CD4-positive, alpha-beta T cell treated with Interferon gamma for 1 hour (primary cell): Measurements from ENCODE around the gene TMEM145.
A peak's percentile ranks its signal among the peaks of the same experiment; 100 is the strongest.
"Not testable (repeated sequence)": the region's sequence is repeated elsewhere in the genome, so short reads cannot be mapped to it uniquely, and the experiment has no call there.

Experiments
- DNase-seq: peaks from one replicate; pipeline ENCODE4 v3.0.0-alpha.2; 2020

Gene TMEM145

GRCh38 chr19:42313096-42313839 is at the start of gene TMEM145:
Gene TMEM145 (plus strand): TSS chr19:42313309. CDS start chr19:42313377, 68 bp downstream.
- DNase-seq: peak; percentile 21

DNA sequence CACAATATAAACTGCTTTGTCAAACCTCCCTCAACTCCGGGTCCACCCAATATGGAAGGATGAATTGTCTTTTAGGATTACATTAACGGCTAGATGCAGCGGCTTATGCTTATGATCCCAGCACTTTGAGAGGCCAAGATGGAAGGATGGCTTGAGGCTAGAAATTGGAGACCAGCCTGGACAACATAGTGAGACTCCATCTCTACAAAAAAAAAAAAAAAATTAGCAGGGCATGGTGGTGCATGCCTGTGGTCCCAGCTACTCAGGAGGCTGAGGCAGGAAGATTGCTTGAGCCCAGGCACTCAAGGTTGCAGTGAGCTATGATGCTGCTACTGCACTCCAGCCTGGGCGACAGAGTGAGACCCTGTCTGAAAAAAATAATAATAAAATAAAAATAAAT is 47.0 kb upstream of the TMEM145 start:
- DNase-seq: not testable (repeated sequence)

- DNase-seq: not testable (repeated sequence)
These were observed 46.0 kb upstream of the TMEM145 start for GRCh38 chr19:42266928-42267603.

DNA sequence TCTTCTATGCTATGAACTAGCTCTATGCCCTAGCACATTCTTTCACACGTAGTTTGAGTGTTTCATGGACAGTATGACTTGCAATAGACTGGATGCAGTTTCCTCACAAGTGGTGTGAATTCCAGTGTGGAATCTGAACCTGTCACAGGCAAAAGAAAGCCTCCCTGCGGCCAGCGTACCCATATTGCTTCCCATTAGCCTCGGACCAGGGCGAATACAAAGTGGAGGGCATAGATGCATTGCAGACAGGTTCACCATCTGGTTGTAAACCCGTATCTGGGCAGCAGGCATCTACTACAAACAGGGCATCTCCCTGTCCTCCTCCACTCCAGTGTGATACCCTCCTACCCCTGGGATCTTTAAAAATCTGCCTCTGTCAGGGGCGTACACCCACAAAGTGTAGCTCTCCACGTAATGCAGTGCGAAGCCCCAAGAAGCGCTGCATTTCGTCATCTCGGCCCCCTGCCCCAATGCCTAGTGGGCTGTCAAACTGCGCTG is 45.4 kb upstream of the TMEM145 start:
- DNase-seq: no peak

DNA sequence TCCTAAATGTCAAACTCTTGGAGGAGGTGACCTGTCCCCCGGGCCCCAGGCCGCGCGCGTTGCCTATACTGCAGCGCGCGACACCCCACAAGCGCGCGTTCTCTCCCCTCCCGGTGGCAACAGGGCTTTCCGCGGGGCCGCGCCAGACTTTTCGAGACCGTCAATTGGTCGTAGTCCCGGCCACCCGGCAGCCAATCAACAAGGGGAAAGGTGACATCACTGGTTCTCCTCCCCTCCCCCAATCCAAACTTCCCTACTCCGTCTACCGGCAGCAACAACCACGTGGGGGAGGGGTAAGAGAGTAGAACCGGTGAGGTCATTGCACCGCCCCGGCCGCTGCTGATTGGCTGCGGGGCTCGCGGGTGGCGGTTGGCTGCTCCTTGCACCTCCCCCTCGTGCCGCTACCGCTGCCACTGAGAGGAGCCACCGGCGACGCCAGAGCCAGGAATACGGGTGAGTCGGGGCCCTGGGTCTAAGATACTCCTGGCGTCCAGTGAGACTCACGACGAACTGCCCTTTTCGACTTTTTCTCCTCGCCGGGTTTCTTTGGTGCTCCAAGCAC is 44.9 kb upstream of the TMEM145 start:
- peak; percentile 100 for DNase-seq

GRCh38 chr19:42268704-42269477 is 44.2 kb upstream of the TMEM145 start, which contains the start of gene CIC:
Gene CIC (plus strand): TSS chr19:42269252. CDS start chr19:42271784, 2,532 bp downstream.
- DNase-seq: peak; percentile 100

DNA sequence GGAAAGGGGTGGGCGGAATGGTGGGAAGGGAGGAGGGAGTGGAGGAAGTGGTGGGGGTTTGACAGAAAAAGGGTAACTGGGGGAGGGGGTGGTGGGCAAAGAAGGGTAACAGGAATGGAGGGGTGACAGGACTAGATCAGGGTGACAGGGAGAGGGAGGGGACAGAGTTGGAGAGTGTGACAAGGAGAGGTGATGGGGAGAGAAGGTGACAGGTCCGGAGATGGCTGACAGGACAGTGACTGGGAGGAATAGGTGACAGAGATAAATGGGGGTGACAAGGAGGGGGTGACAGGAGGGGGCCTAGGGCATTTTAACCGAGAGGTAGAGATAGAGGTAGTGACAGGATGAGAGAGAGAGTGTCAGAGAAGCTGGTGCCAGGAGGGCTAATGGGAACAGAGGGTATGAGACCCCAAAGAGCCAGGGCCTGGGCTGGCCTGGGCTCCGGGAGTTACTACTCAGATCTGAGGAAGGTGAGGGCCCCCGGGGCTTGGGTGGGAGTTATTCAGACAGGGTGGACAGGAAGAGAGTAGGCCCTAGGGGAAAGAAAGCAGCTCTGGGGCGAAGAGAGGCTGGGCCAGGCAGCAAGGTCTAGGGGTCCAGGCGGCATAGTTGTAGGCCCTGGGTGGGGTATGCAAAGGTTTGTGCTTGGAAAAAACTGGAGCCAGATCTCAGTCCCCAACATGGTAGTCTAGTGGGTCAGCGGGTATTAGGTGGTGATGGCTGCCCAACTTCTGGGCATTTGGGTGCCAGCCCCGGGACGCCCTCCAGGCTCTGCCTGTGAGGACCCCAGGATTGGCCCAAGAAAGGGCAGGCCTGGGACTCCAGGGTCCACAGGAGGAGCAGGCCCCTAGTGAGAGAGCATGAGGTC is 43.4 kb upstream of the TMEM145 start:
- DNase-seq: no peak

DNA sequence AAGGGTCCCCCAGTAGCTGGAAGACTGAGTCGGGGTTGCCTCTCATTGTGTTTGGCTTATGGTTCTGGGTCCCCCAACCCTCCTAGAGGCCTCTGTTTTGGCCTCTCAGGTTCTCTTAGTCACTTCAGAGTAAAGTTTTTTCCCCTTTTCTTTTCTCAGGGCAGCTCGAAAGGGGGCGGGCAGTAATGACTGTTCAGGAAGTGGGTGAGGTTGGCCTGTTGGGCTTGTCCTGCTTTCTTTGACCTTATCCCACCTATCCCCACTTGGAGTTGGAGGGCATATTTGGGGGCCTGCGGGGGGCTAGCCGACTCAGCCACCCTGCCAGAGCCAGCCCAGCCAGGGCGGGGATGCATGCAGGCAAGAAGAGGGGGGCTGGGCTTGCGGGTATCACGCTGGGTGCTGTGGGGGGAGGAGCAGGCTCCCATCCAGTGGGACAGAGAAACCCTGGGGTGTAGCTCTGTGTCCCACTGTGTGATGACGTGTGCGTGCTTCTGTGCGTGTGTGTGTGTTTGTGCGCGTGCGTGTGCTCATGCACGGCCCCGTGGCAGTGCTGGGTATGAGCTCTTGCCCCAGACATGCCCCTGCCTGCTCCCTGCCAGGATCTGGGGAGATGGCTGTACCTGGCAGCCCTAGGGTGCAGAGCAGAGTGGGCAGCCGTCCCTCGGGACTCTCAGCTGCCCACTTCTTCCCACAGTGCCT is 42.6 kb upstream of the TMEM145 start:
- peak; percentile 86 for DNase-seq

- DNase-seq: no peak
These were observed 42.1 kb upstream of the TMEM145 start for GRCh38 chr19:42271045-42271419.

GRCh38 chr19:42271861-42272534 is 41.1 kb upstream of the TMEM145 start:
- no peak for DNase-seq

DNA sequence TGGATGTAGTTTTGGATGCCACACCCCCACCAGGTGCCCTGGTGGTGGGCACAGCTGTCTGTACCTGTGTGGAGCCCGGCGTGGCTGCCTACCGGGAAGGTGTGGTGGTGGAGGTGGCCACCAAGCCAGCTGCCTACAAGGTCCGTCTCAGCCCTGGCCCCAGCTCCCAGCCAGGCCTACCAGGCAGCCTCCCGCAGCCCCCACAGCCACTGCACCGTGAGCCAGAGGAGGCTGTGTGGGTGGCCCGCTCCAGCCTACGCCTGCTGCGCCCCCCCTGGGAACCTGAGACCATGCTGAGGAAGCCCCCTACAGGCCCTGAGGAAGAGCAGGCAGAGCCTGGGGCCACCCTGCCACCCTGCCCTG is 40.6 kb upstream of the TMEM145 start:
- no peak for DNase-seq

GRCh38 chr19:42272989-42273406 is 40.1 kb upstream of the TMEM145 start:
- no peak for DNase-seq

DNA sequence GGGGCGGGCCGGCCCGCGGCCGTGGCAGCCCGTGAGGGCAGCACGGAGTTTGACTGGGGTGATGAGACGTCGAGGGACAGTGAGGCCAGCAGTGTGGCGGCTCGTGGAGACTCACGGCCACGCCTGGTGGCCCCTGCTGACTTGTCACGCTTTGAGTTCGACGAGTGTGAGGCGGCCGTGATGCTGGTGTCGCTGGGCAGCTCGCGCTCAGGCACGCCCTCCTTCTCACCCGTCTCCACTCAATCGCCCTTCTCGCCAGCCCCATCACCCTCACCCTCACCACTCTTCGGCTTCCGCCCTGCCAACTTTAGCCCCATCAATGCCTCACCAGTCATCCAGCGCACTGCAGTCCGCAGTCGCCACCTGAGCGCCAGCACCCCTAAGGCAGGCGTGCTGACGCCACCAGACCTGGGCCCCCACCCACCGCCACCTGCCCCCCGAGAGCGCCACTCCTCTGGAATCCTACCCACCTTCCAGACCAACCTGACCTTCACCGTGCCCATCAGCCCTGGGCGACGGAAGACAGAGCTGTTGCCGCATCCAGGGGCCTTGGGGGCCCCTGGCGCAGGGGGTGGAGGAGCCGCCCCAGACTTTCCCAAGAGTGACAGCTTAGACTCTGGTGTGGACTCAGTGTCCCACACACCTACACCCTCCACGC is 39.6 kb upstream of the TMEM145 start:
- no peak for DNase-seq

- no peak for DNase-seq
These were observed 38.9 kb upstream of the TMEM145 start for GRCh38 chr19:42274065-42274682.

GRCh38 chr19:42275103-42275502 is 38.0 kb upstream of the TMEM145 start:
- no peak for DNase-seq

GRCh38 chr19:42275517-42275916 is 37.6 kb upstream of the TMEM145 start:
- no peak for DNase-seq

DNA sequence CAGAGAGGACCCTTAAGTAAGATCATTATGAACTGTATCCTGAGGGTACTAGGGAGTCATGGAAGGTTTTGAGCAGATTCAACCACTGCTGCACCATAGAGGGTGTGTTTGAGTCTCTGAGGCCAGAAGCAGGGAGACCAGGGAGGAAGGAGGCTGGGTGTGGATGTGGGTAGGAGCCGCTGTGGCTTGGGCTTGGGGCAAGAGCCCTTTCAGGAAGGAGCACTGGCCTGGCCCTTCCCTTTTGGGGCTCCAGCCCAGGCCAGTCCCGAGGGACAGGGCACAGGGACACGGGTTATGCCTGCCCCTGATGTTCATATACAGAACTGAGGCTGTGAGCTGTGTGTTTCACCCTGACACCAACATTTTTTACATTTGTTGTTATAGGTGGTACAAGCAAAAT is 36.8 kb upstream of the TMEM145 start:
- DNase-seq: no peak

DNA sequence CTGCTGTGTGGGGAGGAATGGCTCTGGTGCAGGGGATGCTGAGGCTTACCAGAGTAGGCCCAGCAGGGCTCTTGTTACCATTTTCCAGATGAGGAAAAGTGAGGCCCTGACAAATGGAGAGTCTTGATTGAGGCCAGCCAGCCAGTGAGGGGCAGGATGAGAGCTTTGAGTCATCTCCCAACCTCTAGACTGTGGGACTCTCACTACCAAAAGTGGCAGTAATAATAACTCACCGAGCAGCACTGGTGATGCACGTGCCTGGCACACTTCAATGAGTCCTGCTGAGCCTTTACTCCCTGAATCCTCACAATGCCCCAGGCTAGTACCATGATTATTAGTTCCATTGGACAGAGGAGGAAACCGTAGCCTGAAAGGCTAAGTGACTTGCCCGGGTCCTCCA is 36.3 kb upstream of the TMEM145 start:
- no peak for DNase-seq

DNA sequence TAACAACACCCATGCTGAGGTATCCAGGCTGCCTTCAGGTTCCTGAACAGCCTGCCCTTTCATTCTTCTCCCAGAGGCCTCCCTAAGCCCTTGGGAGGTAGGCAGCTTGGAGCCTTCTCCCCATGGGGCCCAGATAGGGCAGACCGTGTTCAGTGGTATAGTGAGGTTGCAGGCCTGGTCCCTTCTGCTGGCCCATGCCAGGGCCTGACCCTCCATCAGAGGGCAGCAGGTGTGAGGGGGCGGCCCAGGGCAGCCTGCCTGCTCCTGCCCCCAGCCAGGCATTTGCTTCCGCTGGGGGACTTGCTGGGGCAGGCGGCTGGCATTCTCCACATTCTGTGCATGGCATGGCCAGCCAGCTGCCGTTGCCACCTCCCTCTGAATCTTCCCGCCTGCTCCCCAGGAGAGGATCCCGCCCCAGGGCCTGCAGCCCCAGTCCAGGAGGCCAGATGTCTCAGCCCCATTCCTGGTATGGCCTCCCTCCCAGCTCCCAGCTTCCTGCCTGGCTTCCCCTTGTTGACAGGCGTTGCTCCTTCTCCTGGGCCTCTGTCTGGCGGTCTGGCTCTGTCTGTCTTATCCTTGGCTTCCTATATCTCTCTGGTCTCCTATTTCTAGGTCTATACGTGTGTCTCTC is 35.2 kb upstream of the TMEM145 start:
- DNase-seq: no peak
